ENCODE results near the gene PNKD. TPM values are rescaled to one million over a fixed set of nuclear protein-coding genes. Genes with fewer than 3 reads are reported as not detected.

The PNKD gene
- total and polyA plus RNA-seq, 4 donors, result 26.9 to 108 (median 65.7) TPM

GRCh38 chr2:218357236-218358177 lies 87.2 kb downstream of the PNKD start:
- Histone ChIP-seq H3K9me3 (ENCODE audit: control insufficient read depth, low read length) (no peaks in the 10 kb centered on the region), H3K36me3 (ENCODE audit: control insufficient read depth in 1 of 2, insufficient read depth in 2 of 2, low read length in 1 of 2) (no peaks in the 10 kb centered on the region), H3K27ac (ENCODE audit: low read depth in 1 of 2, low read length in 2 of 2) (no peak overlapping the region), H3K27me3 (ENCODE audit: control insufficient read depth in 1 of 2, insufficient read depth in 2 of 2, low read length in 1 of 2) (no peaks in the 10 kb centered on the region), H3K4me3 (ENCODE audit: low read length in 2 of 2) (no peak overlapping the region), H3K4me1 (ENCODE audit: control insufficient read depth in 1 of 2, insufficient read depth in 2 of 2, low read length in 2 of 2) (no peaks in the 10 kb centered on the region)
- DNase-seq, result no peak
- peak; percentile 21 for ATAC-seq (ENCODE audit: low FRiP score)
- 49 to 58% methylated on average over 17 of the region's 17 CpGs for WGBS, 2 donors
- intact Hi-C loops (cut with DNase I), result loop anchor here in 1 of 2 donors (2.0 kb wide), 1 partner anchor 57 kb away; no protein-coding TSS in a partner anchor

- intact Hi-C loops (cut with DNase I), result no loop called here
- H3K36me3 ChIP-seq (ENCODE audit: control insufficient read depth in 1 of 2, insufficient read depth in 2 of 2, low read length in 1 of 2), result no peaks in the 10 kb centered on the region
- WGBS, 2 donors, result 95 to 96% methylated on average over 4 of the region's 4 CpGs
- ATAC-seq (ENCODE audit: low FRiP score) (no peak), DNase-seq (peak in 1 of 2 donors; percentile 70)
- no peaks in the 10 kb centered on the region for H3K9me3 ChIP-seq (ENCODE audit: control insufficient read depth, low read length)
- no peak overlapping the region for H3K4me3 ChIP-seq (ENCODE audit: low read length in 2 of 2)
- H3K4me1 ChIP-seq (ENCODE audit: control insufficient read depth in 1 of 2, insufficient read depth in 2 of 2, low read length in 2 of 2), result no peaks in the 10 kb centered on the region
- no peak overlapping the region for H3K27ac ChIP-seq (ENCODE audit: low read depth in 1 of 2, low read length in 2 of 2)
- no peaks in the 10 kb centered on the region for H3K27me3 ChIP-seq (ENCODE audit: control insufficient read depth in 1 of 2, insufficient read depth in 2 of 2, low read length in 1 of 2)
These were observed 90.1 kb downstream of the PNKD start for GRCh38 chr2:218360453-218360852.

GRCh38 chr2:218362606-218363005 lies 92.3 kb downstream of the PNKD start:
- 94 to 96% methylated on average over 8 of the region's 8 CpGs for WGBS, 2 donors
- DNase-seq, result no peak
- no peak overlapping the region for H3K27ac ChIP-seq (ENCODE audit: low read depth in 1 of 2, low read length in 2 of 2)
- no peaks in the 10 kb centered on the region for H3K36me3 ChIP-seq (ENCODE audit: control insufficient read depth in 1 of 2, insufficient read depth in 2 of 2, low read length in 1 of 2)
- intact Hi-C loops (cut with DNase I), result no loop called here
- no peak overlapping the region for H3K4me3 ChIP-seq (ENCODE audit: low read length in 2 of 2)
- no peaks in the 10 kb centered on the region for H3K27me3 ChIP-seq (ENCODE audit: control insufficient read depth in 1 of 2, insufficient read depth in 2 of 2, low read length in 1 of 2)
- no peaks in the 10 kb centered on the region for H3K4me1 ChIP-seq (ENCODE audit: control insufficient read depth in 1 of 2, insufficient read depth in 2 of 2, low read length in 2 of 2)
- no peak for ATAC-seq (ENCODE audit: low FRiP score)
- no peaks in the 10 kb centered on the region for H3K9me3 ChIP-seq (ENCODE audit: control insufficient read depth, low read length)

DNA sequence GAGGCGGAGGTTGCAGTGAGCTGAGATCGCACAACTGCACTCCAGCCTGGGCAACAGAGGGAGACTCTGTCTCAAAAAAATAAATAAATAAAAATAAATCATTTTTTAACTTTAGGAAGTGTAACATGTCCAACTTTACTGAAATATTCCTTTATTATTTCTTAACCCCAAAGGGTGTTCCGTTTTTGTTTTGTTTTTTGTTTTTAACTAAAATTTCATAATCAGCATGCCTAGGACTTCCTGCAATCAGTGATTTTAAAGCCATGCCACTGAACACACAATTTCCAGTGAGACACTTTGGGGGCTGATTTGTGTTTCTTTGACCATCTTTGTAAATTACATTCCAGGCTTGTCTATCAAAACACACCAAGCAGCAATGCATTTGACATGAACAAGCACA lies 93.4 kb downstream of the PNKD start:
- no peak for ATAC-seq (ENCODE audit: low FRiP score)

GRCh38 chr2:218364196-218364595 lies 93.9 kb downstream of the PNKD start:
- no peak overlapping the region for H3K4me3 ChIP-seq (ENCODE audit: low read length in 2 of 2)
- no peak overlapping the region for H3K27ac ChIP-seq (ENCODE audit: low read depth in 1 of 2, low read length in 2 of 2)
- ATAC-seq (ENCODE audit: low FRiP score), result no peak
- WGBS, 2 donors, result 79 to 89% methylated on average over 6 of the region's 6 CpGs
- peak in 1 of 2 donors; percentile 37 for DNase-seq
- H3K9me3 ChIP-seq (ENCODE audit: control insufficient read depth, low read length), result no peaks in the 10 kb centered on the region
- intact Hi-C loops (cut with DNase I), result no loop called here
- no peaks in the 10 kb centered on the region for H3K4me1 ChIP-seq (ENCODE audit: control insufficient read depth in 1 of 2, insufficient read depth in 2 of 2, low read length in 2 of 2)
- H3K36me3 ChIP-seq (ENCODE audit: control insufficient read depth in 1 of 2, insufficient read depth in 2 of 2, low read length in 1 of 2), result no peaks in the 10 kb centered on the region
- no peaks in the 10 kb centered on the region for H3K27me3 ChIP-seq (ENCODE audit: control insufficient read depth in 1 of 2, insufficient read depth in 2 of 2, low read length in 1 of 2)

More for the DNA sequence above, 93.4 kb downstream of the PNKD start:
- 88% methylated on average over 3 of the region's 3 CpGs for WGBS, 2 donors
- Histone ChIP-seq H3K36me3 (ENCODE audit: control insufficient read depth in 1 of 2, insufficient read depth in 2 of 2, low read length in 1 of 2) (no peaks in the 10 kb centered on the region), H3K4me1 (ENCODE audit: control insufficient read depth in 1 of 2, insufficient read depth in 2 of 2, low read length in 2 of 2) (no peaks in the 10 kb centered on the region), H3K9me3 (ENCODE audit: control insufficient read depth, low read length) (no peaks in the 10 kb centered on the region), H3K4me3 (ENCODE audit: low read length in 2 of 2) (no peak overlapping the region), H3K27me3 (ENCODE audit: control insufficient read depth in 1 of 2, insufficient read depth in 2 of 2, low read length in 1 of 2) (no peaks in the 10 kb centered on the region), H3K27ac (ENCODE audit: low read depth in 1 of 2, low read length in 2 of 2) (no peak overlapping the region)
- intact Hi-C loops (cut with DNase I), result no loop called here
- DNase-seq, result no peak

GRCh38 chr2:218366621-218367414 lies 96.5 kb downstream of the PNKD start:
- Histone ChIP-seq H3K4me1 (ENCODE audit: control insufficient read depth in 1 of 2, insufficient read depth in 2 of 2, low read length in 2 of 2) (no peaks in the 10 kb centered on the region), H3K36me3 (ENCODE audit: control insufficient read depth in 1 of 2, insufficient read depth in 2 of 2, low read length in 1 of 2) (no peaks in the 10 kb centered on the region), H3K27ac (ENCODE audit: low read depth in 1 of 2, low read length in 2 of 2) (peak overlapping the region in 1 of 2 donors; percentile 66), H3K27me3 (ENCODE audit: control insufficient read depth in 1 of 2, insufficient read depth in 2 of 2, low read length in 1 of 2) (no peaks in the 10 kb centered on the region), H3K4me3 (ENCODE audit: low read length in 2 of 2) (no peak overlapping the region), H3K9me3 (ENCODE audit: control insufficient read depth, low read length) (no peaks in the 10 kb centered on the region)
- intact Hi-C loops (cut with DNase I), result no loop called here
- DNase-seq, result peak in 1 of 2 donors; percentile 47
- ATAC-seq (ENCODE audit: low FRiP score), result no peak
- 96% methylated on average over 9 of the region's 9 CpGs for WGBS, 2 donors

- Histone ChIP-seq H3K4me1 (ENCODE audit: control insufficient read depth in 1 of 2, insufficient read depth in 2 of 2, low read length in 2 of 2) (no peaks in the 10 kb centered on the region), H3K9me3 (ENCODE audit: control insufficient read depth, low read length) (no peaks in the 10 kb centered on the region), H3K4me3 (ENCODE audit: low read length in 2 of 2) (peak overlapping the region; percentile 8 to 9), H3K36me3 (ENCODE audit: control insufficient read depth in 1 of 2, insufficient read depth in 2 of 2, low read length in 1 of 2) (no peaks in the 10 kb centered on the region), H3K27me3 (ENCODE audit: control insufficient read depth in 1 of 2, insufficient read depth in 2 of 2, low read length in 1 of 2) (no peaks in the 10 kb centered on the region), H3K27ac (ENCODE audit: low read depth in 1 of 2, low read length in 2 of 2) (peak overlapping the region; percentile 40 to 66)
- WGBS, 2 donors, result 5% methylated on average over 60 of the region's 60 CpGs
- peak; percentile 96 for DNase-seq
- intact Hi-C loops (cut with DNase I), result no loop called here
- ATAC-seq (ENCODE audit: low FRiP score), result peak; percentile 94
These were observed 97.3 kb downstream of the PNKD start for GRCh38 chr2:218367415-218368149.

DNA sequence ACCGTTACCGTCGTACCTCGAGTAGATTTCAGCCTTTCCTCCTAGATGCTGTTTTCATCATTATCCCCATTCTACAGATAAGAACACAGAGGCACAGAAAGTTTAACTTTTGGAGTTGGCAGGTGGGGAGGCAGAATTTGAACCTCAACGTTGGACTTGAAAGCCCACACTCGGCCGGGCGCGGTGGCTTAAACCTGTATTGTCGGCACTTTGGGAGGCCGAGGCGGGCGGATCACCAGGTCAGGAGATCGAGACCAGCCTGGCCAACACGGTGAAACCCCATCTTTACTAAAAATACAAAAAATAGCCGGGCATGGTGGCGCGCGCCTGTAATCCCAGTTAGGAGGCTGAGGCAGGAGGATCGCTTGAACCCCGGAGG lies 97.8 kb downstream of the PNKD start:
- ATAC-seq (ENCODE audit: low FRiP score) (no peak), DNase-seq (peak in 1 of 2 donors; percentile 47)
- H3K4me1 ChIP-seq (ENCODE audit: control insufficient read depth in 1 of 2, insufficient read depth in 2 of 2, low read length in 2 of 2), result no peaks in the 10 kb centered on the region
- intact Hi-C loops (cut with DNase I), result no loop called here
- H3K27me3 ChIP-seq (ENCODE audit: control insufficient read depth in 1 of 2, insufficient read depth in 2 of 2, low read length in 1 of 2), result no peaks in the 10 kb centered on the region
- 60 to 63% methylated on average over 21 of the region's 21 CpGs for whole genome bisulfite sequencing, 2 donors
- H3K9me3 ChIP-seq (ENCODE audit: control insufficient read depth, low read length), result no peaks in the 10 kb centered on the region
- H3K27ac ChIP-seq (ENCODE audit: low read depth in 1 of 2, low read length in 2 of 2), result peak overlapping the region in 1 of 2 donors; percentile 37
- H3K4me3 ChIP-seq (ENCODE audit: low read length in 2 of 2), result peak overlapping the region; percentile 1 to 8
- no peaks in the 10 kb centered on the region for H3K36me3 ChIP-seq (ENCODE audit: control insufficient read depth in 1 of 2, insufficient read depth in 2 of 2, low read length in 1 of 2)

All from aorta (tissue), 5 donors.